Astrocyte of the cerebellum (primary cell): Measurements from ENCODE around the gene DOCK4.

Experiments
- DNase-seq: peaks from one replicate; pipeline ENCODE4 v3.0.0-alpha.2; 2011; ENCODE audit warnings: low read depth
- H3K4me3 ChIP-seq: 2 replicates; pipeline ENCODE4 v1.5.1; 2011; ENCODE audit warnings: mild to moderate bottlenecking, low read depth, low read length, moderate library complexity
- CTCF ChIP-seq: IDR thresholded peaks from 2 replicates; pipeline ENCODE4 v1.5.1; 2012; ENCODE audit warnings: low read length, low read depth, moderate library complexity, mild to moderate bottlenecking; ENCODE audit errors: missing control alignments
- in situ Hi-C: cut with HindIII; loops from 2 replicates; pipeline ENCODE4 v1.10.0; 2017; ENCODE audit warnings: low sequenced_read_pairs

The DOCK4 gene

DNA sequence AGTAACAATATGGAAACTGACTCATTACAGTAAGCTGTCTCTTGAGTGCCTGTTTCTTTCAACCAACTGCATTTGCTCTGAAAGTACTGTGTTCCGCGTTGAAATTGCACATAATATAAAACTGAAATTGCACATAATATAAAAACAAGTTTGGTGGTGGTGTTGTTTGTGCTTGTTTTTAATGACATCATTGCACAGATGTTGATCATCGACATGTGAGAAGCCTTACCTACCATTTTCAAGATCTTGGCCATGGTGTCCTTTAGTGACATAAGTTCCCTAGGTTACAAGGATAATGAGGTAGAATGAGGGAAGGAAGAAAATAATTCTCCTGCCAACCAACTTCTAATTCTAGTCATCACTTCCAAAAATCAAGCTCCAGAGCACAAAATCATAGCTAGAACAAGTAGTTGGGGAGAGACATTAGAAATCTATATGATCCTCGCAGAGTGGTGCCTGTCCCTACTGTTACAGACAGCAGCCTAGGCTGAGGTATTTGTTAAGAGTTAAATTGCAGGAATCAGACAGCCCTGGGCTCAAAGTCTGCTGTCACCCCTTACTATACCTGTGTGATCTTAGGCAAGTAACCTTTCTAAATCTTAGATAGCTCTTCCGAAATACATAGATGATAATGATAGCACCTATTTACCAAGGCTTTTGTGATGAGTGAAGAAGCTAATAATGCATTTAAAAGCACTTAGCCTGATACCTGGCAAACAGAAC, 29.3 kb downstream of the DOCK4 start:
- no peak for DNase-seq
- H3K4me3 ChIP-seq: no peak overlapping the region
- in situ Hi-C loops: no loop called here
- no peak for TF ChIP-seq CTCF

GRCh38 chr7:112176241-112176640, 30.0 kb downstream of the DOCK4 start:
- in situ Hi-C loops: no loop called here
- DNase-seq: no peak
- no peak overlapping the region for H3K4me3 ChIP-seq
- TF ChIP-seq CTCF: no peak

DNA sequence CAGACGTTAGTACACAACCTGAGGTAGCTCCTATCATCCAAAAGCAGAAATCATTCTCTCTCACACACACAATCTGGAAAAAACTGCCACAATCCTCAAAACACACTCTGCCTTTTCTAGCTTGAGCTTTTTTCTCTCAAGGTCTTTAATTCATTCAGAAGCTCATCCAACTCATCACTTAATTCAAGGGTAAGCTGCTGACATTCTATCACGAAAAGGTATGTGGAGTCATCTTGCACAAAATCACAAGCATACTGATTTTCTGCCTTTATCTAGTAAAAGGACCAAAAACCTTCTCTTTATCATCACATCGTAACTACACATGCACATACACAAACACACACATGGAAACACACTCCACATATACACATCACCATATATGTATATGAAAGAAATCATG, 32.0 kb downstream of the DOCK4 start:
- no peak for TF ChIP-seq CTCF
- in situ Hi-C loops: no loop called here
- no peak for DNase-seq
- H3K4me3 ChIP-seq: no peak overlapping the region

DNA sequence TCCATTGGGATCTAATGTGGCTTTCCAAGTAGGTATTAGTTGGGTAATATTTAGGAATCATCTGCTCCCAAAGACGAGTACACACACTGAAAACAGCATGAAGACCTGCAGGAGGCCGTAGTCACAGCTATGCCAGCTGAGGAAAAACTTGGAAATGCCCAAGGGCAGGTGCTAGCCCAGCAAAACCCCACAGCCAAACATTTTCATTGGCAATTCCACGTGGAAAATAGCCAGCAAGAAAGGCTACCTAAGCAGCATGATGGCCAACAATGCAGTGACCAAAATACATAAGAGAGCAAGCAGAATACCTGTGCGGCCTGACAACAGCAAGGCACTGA, 32.7 kb downstream of the DOCK4 start:
- in situ Hi-C loops: no loop called here
- no peak overlapping the region for H3K4me3 ChIP-seq
- TF ChIP-seq CTCF: no peak
- no peak for DNase-seq

- TF ChIP-seq CTCF: no peak
- in situ Hi-C loops: no loop called here
- no peak for DNase-seq
- H3K4me3 ChIP-seq: no peak overlapping the region
Measured at GRCh38 chr7:112172870-112173567, 33.2 kb downstream of the DOCK4 start.

DNA sequence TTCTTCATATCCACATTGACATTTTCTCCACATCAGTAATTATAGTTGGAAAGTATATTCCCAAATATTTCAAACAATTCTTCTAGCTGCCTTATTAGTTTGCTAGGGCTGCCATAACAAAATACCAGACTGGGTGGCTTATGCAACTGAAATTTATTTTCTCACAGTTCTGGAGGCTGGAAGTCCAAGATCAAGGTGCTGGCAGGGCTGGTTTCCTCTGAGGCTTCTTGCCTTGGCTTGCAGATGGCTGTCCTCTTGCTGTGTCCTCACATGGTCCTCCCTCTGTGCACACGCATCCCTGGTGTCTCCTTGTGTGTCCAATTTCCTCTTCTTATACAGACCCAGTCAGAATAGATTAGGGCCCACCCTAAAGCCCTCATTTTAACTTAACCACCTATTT, 34.5 kb downstream of the DOCK4 start:
- no peak for TF ChIP-seq CTCF
- in situ Hi-C loops: no loop called here
- no peak overlapping the region for H3K4me3 ChIP-seq
- DNase-seq: no peak
